HG02885 (cell line): ENCODE measurements around the gene NAP1L4.

Experiments
- ATAC-seq: cut with Tn5 transposase; IDR thresholded peaks from one replicate; pipeline ENCODE4 v1.9.1; 2021; ENCODE audit warnings: mild to moderate bottlenecking; ENCODE audit not compliant: unreplicated experiment, poor library complexity

The NAP1L4 gene

DNA sequence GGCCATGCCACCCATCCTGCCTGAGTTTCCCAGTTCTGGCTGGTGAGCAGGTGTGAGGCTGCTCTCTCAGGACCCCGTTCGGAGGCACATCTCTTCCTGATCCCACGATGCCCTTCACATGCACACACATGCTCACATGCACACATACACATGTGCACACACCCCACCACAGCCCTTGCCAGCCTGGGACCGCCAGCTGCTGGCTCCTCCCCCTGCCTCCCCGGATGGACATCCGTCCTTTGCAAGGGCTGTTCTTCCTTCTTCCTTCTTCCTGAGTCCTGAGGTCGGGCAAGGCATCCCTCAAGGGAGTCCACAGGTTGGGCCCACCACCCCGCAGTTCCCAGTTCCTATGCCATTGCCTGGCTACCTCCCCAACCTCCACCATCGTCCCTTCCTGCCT lies 96.1 kb downstream of the NAP1L4 start:
- no peak for ATAC-seq
